H1 (cell line): Measurements from ENCODE around the gene RNF212B. TPM values are rescaled to one million over a fixed set of nuclear protein-coding genes. Genes with fewer than 3 reads are reported as not detected.
A peak's percentile ranks its signal among the peaks of the same experiment; 100 is the strongest.

ENCODE experiments used
- CTCF ChIA-PET: fragments of 300-600 bp; sonication (Branson Sonifier 250); formaldehyde crosslinking; loops from one replicate; lab custom pipeline; 2021; ENCODE audit not compliant: partially characterized antibody; lab: Charles Lee
- POLR2A ChIA-PET: fragments of 300-600 bp; sonication (Branson Sonifier 250); formaldehyde crosslinking; loops from one replicate; lab custom pipeline; 2021; ENCODE audit warnings: inconsistent platforms; ENCODE audit not compliant: partially characterized antibody; lab: Charles Lee
- DNase-seq, 2 experiments: peaks; one replicate each; pipeline versions ENCODE4 v3.0.0 to v3.0.0-alpha.2; 2010 to 2022; ENCODE audit warnings: low spot score in 2 of 2, low read depth in 1 of 2, mixed read lengths in 1 of 2
- FAIRE-seq: peaks from 2 replicates; lab custom pipeline; 2011; peaks lifted over from hg19 to GRCh38; lab: Jason Lieb, UNC
- H2AFZ ChIP-seq: 2 replicates; pipeline ENCODE4 v1.8.1; 2012; ENCODE audit warnings: low read length, inconsistent platforms
- H2AK5ac ChIP-seq: 2 replicates; pipeline ENCODE4 v1.6.1; 2013; ENCODE audit warnings: low read depth, low read length
- H2BK120ac ChIP-seq: replicated peaks from 2 replicates; pipeline ENCODE3; 2013; ENCODE audit warnings: low read depth, low read length, inconsistent platforms
- H2BK12ac ChIP-seq: 2 replicates; pipeline ENCODE4 v1.6.1; 2013; ENCODE audit warnings: low read depth, low read length
- H2BK15ac ChIP-seq: 2 replicates; pipeline ENCODE4 v1.6.1; 2013; ENCODE audit warnings: low read length
- H2BK20ac ChIP-seq: 2 replicates; pipeline ENCODE4 v1.6.1; 2013; ENCODE audit warnings: low read length
- H2BK5ac ChIP-seq: 2 replicates; pipeline ENCODE4 v1.6.1; 2013; ENCODE audit warnings: low read depth, low read length
- H3K14ac ChIP-seq: 2 replicates; pipeline ENCODE4 v1.6.1; 2013; ENCODE audit warnings: inconsistent platforms; ENCODE audit not compliant: insufficient read length
- H3K18ac ChIP-seq: 2 replicates; pipeline ENCODE4 v1.6.1; 2013; ENCODE audit warnings: low read length; ENCODE audit errors: extremely low read depth
- H3K23ac ChIP-seq: 2 replicates; pipeline ENCODE4 v1.6.1; 2013; ENCODE audit warnings: inconsistent platforms; ENCODE audit not compliant: insufficient read length
- H3K23me2 ChIP-seq: 2 replicates; pipeline ENCODE4 v1.6.1; 2013; ENCODE audit warnings: low read depth, low read length
- H3K27ac ChIP-seq: 2 replicates; pipeline ENCODE4 v1.6.1; 2011; ENCODE audit warnings: low read depth, low read length, inconsistent platforms
- H3K27me3 ChIP-seq, 4 experiments: replicated peaks in 1 of 4; 1 replicate in 1 of 4; 2 replicates in 3 of 4; pipeline versions ENCODE4 v1.6.1 to v1.8.1; 2011 to 2013; ENCODE audit warnings: low read length in 3 of 4, mild to moderate bottlenecking in 3 of 4, inconsistent platforms in 2 of 4, mixed read lengths in 2 of 4, moderate library complexity in 1 of 4; ENCODE audit not compliant: control insufficient read depth in 3 of 4, insufficient read depth in 3 of 4; ENCODE audit errors: extremely low read depth in 1 of 4
- H3K36me3 ChIP-seq, 4 experiments: 2 replicates each; pipeline versions ENCODE4 v1.6.1 to v1.8.1; 2011 to 2013; ENCODE audit warnings: mild to moderate bottlenecking in 4 of 4, low read length in 3 of 4, moderate library complexity in 2 of 4, control low read depth in 1 of 4, inconsistent platforms in 1 of 4; ENCODE audit not compliant: insufficient read depth in 4 of 4, control insufficient read depth in 2 of 4
- H3K4ac ChIP-seq: replicated peaks from 2 replicates; pipeline ENCODE3; 2013; ENCODE audit warnings: low read length, low read depth, mixed read lengths, inconsistent platforms; ENCODE audit not compliant: insufficient read length
- H3K4me1 ChIP-seq, 4 experiments: replicated peaks in 1 of 4; 1 replicate in 1 of 4; 2 replicates in 3 of 4; pipeline versions ENCODE4 v1.6.1 to v1.8.1; 2011 to 2013; ENCODE audit warnings: low read length in 3 of 4, inconsistent platforms in 2 of 4, mixed read lengths in 1 of 4; ENCODE audit not compliant: insufficient read depth in 4 of 4, control insufficient read depth in 3 of 4
- H3K4me2 ChIP-seq, 2 experiments: 2 replicates each; pipeline versions ENCODE4 v1.6.1 to v1.8.1; 2011 to 2013; ENCODE audit warnings: low read depth in 2 of 2, low read length in 2 of 2, control low read depth in 1 of 2, inconsistent platforms in 1 of 2, mild to moderate bottlenecking in 1 of 2; ENCODE audit not compliant: insufficient read depth in 1 of 2
- H3K4me3 ChIP-seq, 4 experiments: fragments of 200-600, 300-600 bp in 1 of 4; sonication (generic), shearing (Covaris generic), sonication (Bioruptor Twin) in 1 of 4; 2 replicates each; pipeline versions ENCODE4 v1.5.1 to v1.8.1; 2011 to 2016; ENCODE audit warnings: low read length in 4 of 4, low read depth in 3 of 4, control low read depth in 2 of 4, inconsistent platforms in 2 of 4, mild to moderate bottlenecking in 2 of 4, mixed read lengths in 1 of 4, moderate library complexity in 1 of 4; ENCODE audit not compliant: insufficient read depth in 2 of 4; ENCODE audit errors: extremely low read depth in 1 of 4
- H3K56ac ChIP-seq: replicated peaks from 2 replicates; pipeline ENCODE3; 2013; ENCODE audit warnings: low read depth, mild to moderate bottlenecking, mixed read lengths, low read length, inconsistent platforms; ENCODE audit not compliant: insufficient read length
- H3K79me1 ChIP-seq: 2 replicates; pipeline ENCODE4 v1.6.1; 2013; ENCODE audit warnings: low read depth, low read length, control low read depth
- H3K79me2 ChIP-seq, 2 experiments: 2 replicates each; pipeline versions ENCODE4 v1.6.1 to v1.8.1; 2012 to 2013; ENCODE audit warnings: low read length in 2 of 2, mild to moderate bottlenecking in 2 of 2, inconsistent platforms in 1 of 2; ENCODE audit not compliant: insufficient read depth in 2 of 2, control insufficient read depth in 1 of 2
- H3K9ac ChIP-seq, 4 experiments: replicated peaks in 1 of 4; 1 replicate in 1 of 4; 2 replicates in 3 of 4; pipeline versions ENCODE4 v1.6.1 to v1.8.1; 2011 to 2013; ENCODE audit warnings: low read depth in 3 of 4, low read length in 3 of 4, control low read depth in 2 of 4, mild to moderate bottlenecking in 2 of 4, moderate library complexity in 2 of 4, inconsistent platforms in 1 of 4; ENCODE audit errors: extremely low read depth in 1 of 4
- H3K9me3 ChIP-seq, 2 experiments: 2 replicates each; pipeline versions ENCODE4 v1.6.1 to v1.8.1; 2012 to 2013; ENCODE audit warnings: mild to moderate bottlenecking in 2 of 2, moderate library complexity in 2 of 2, control low read depth in 1 of 2, inconsistent platforms in 1 of 2, low read depth in 1 of 2, low read length in 1 of 2, mixed read lengths in 1 of 2; ENCODE audit not compliant: insufficient read depth in 2 of 2
- H4K20me1 ChIP-seq, 2 experiments: replicated peaks in 1 of 2; 2 replicates each; pipeline versions ENCODE3 to v1.8.1; 2011 to 2013; ENCODE audit warnings: inconsistent platforms in 2 of 2, low read length in 2 of 2, mild to moderate bottlenecking in 1 of 2; ENCODE audit not compliant: insufficient read depth in 2 of 2, control insufficient read depth in 1 of 2
- H4K5ac ChIP-seq: 2 replicates; pipeline ENCODE4 v1.6.1; 2013; ENCODE audit warnings: low read length, low read depth, mixed read lengths, inconsistent platforms; ENCODE audit not compliant: insufficient read length
- H4K8ac ChIP-seq: 2 replicates; pipeline ENCODE4 v1.8.0; 2013; ENCODE audit warnings: mild to moderate bottlenecking, moderate library complexity, low read length, inconsistent platforms; ENCODE audit not compliant: insufficient read depth; ENCODE audit errors: extremely low read depth
- H4K91ac ChIP-seq: replicated peaks from 2 replicates; pipeline ENCODE3; 2013; ENCODE audit warnings: low read length, mixed read lengths, inconsistent platforms; ENCODE audit not compliant: insufficient read length
- CREB1 ChIP-seq: IDR thresholded peaks from 2 replicates; pipeline ENCODE4 v1.6.1; 2012; ENCODE audit warnings: inconsistent platforms
- JUN ChIP-seq: IDR thresholded peaks from 2 replicates; pipeline ENCODE4 v1.6.1; 2011; ENCODE audit warnings: low read depth, mild to moderate bottlenecking, improper control_type of control experiment, low read length
- WGBS, 2 experiments: shearing (Covaris generic) in 1 of 2; methylation state at CpG; one replicate each; pipeline versions ENCODE4 v1.1.6 to v1.1.7; 2013 to 2015; ENCODE audit warnings: low lambda C conversion rate in 2 of 2, mixed read lengths in 2 of 2, inconsistent platforms in 1 of 2, low coverage in 1 of 2, missing lambda C conversion rate in 1 of 2; ENCODE audit not compliant: insufficient replicate concordance in 2 of 2, insufficient coverage in 1 of 2, insufficient read length in 1 of 2; ENCODE audit errors: extremely low coverage in 1 of 2, missing lambda C conversion rate in 1 of 2; 5-methylcytosine and 5-hydroxymethylcytosine counted together
- polyA plus RNA-seq, 7 experiments: library from polyadenylated mRNA; depleted of rRNA in 3 of 7; stranded (reverse) in 5 of 7; unstranded in 2 of 7; fragments of >200 nt in 5 of 7; fragments of 200-250 nt in 2 of 7; gene quantifications; 1 replicate in 5 of 7; 2 replicates in 1 of 7; 4 replicates in 1 of 7; pipeline versions ENCODE4 v1.2.1 to v1.2.3, GENCODE V29; 2011 to 2013; ENCODE audit warnings: missing spikeins in 2 of 7, mixed read lengths in 2 of 7
- total RNA-seq: library from RNA; stranded (reverse); fragmentation: NEBNext Ultra II Directional; extraction: Animal tissue kit (Norgen Biotek cat#: 25700); gene quantifications from 2 replicates; pipeline ENCODE4 v1.2.1, GENCODE V29; 2021

The RNF212B gene
- total and polyA plus RNA-seq, 2 of the 8 experiments (the other 6 are each of a cell fraction or from before 2014, with no cell fraction given) = 0.95 to 1.2 TPM

DNA sequence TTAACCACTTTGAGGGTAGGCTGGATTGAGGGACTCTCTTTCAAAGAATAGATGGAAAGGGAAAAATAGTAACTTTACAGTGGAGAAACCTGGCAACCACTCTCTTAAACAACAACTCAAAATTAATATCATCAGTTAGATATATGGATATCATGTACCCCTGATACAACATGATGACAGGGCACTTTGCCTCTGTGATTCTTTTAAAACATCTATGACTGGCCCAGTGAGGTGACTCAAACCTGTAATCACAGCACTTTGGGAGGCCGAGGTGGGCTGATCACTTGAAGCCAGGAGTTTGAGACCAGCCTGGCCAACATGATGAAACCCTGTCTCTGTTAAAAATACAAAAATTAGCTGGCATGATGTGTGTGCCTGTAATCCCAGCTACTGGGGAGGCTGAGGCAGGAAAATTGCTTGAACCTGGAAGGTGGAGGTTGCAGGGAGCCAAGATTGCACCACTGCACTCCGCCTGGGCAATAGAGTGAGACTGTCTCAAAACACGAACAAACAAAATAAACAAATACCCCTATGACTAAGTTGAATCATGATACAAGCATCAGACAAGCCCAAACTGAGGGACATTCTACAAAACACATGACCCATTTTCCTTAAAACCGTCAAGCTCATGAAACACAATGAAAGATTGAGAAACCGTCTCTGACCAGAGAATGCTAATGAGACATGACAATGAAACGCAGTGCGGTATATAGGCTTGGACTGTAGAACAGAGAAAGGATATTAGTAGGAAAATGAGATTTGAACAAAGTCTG, 27.9 kb upstream of the RNF212B start:
- 93% methylated on average over 7 of the region's 7 CpGs; no CpG with 5 or more reads in 1 of the 2 experiments for WGBS, 2 experiments
- Histone ChIP-seq H3K79me1 (no peaks in the 10 kb centered on the region), H3K36me3 (no peaks in the 10 kb centered on the region), H2BK20ac (peak overlapping the region; percentile 5; the same call in 1 of the 2 replicates), H3K23ac (no peak overlapping the region), H3K9me3 (no peaks in the 10 kb centered on the region), H3K4me3 (no peak overlapping the region), H3K14ac (no peak overlapping the region), H3K27me3 (no peaks in the 10 kb centered on the region), H2AFZ (no peak overlapping the region), H3K18ac (no peak overlapping the region; the same call in 1 of the 2 replicates), H3K4me2 (no peak overlapping the region), H3K23me2 (no peaks in the 10 kb centered on the region), H4K8ac (no peak overlapping the region), H2BK15ac (no peak overlapping the region), H3K79me2 (no peaks in the 10 kb centered on the region), H3K27ac (no peak overlapping the region), H3K4me1 (peaks cover 0 to 13% (median 4%) of the 10 kb centered on the region in 4 experiments; a peak in 4 of 7 replicates), H2BK12ac (0 out of 2 replicates have a peak overlapping the region, but pooled peaks have one; percentile 2), H4K5ac (no peak overlapping the region), H3K4ac (no peak overlapping the region), H2AK5ac (no peak overlapping the region), H2BK5ac (no peak overlapping the region), H2BK120ac (peak overlapping the region; percentile 54), H4K20me1 (no peaks in the 10 kb centered on the region), H3K9ac (no peak overlapping the region), H3K56ac (no peak overlapping the region), H4K91ac (no peak overlapping the region)
- ChIA-PET POLR2A (no interaction called here), CTCF (interaction anchor here (1.6 kb wide), 1 partner anchor 89 kb away, joined by 5 read pairs; no protein-coding TSS in a partner anchor)
- FAIRE-seq (no peak), DNase-seq (no peak)
- TF ChIP-seq JUN (no peak), CREB1 (no peak)
- TF ChIP-seq, all 59 proteins: peak for 0
